Endothelial cell of umbilical vein (primary cell): Measurements from ENCODE around the gene SRRM4. TPM values are rescaled to one million over a fixed set of nuclear protein-coding genes. Genes with fewer than 3 reads are reported as not detected.

ENCODE experiments used
- BruUV-seq: library from RNA; stranded (reverse); fragments of 400-500 nt; replicated peaks from 2 replicates; lab custom pipeline; 2021; lab: Mats Ljungman, UMichigan
- CTCF ChIA-PET: fragments of 300-600, 350-600 bp; sonication (Branson Sonifier 250); formaldehyde crosslinking; loops from one replicate; lab custom pipeline; 2021; ENCODE audit warnings: antibody characterized with exemption, inconsistent platforms; lab: Charles Lee
- POLR2A ChIA-PET: fragments of 300-600, 350-600 bp; sonication (Branson Sonifier 250); formaldehyde crosslinking; loops from one replicate; lab custom pipeline; 2021; ENCODE audit warnings: antibody characterized with exemption, inconsistent platforms; lab: Charles Lee
- DNase-seq: peaks from one replicate; pipeline ENCODE4 v3.0.0-alpha.2; 2011; ENCODE audit warnings: low read depth, low spot score
- FAIRE-seq: peaks from 2 replicates; lab custom pipeline; 2011; peaks lifted over from hg19 to GRCh38; lab: Jason Lieb, UNC
- H2AFZ ChIP-seq: 2 replicates; pipeline ENCODE4 v1.6.0; 2012; ENCODE audit warnings: low read depth, low read length, control low read depth, inconsistent platforms
- H3K27ac ChIP-seq: 2 replicates; pipeline ENCODE4 v1.5.1; 2011; ENCODE audit warnings: low read depth, mild to moderate bottlenecking, control low read depth, low read length, moderate library complexity; ENCODE audit not compliant: insufficient read depth
- H3K27me3 ChIP-seq, 2 experiments: 2 replicates each; pipeline versions ENCODE4 v1.6.0 to v1.6.1; 2011; ENCODE audit warnings: low read length in 2 of 2, mixed read lengths in 1 of 2; ENCODE audit not compliant: control insufficient read depth in 2 of 2, insufficient read depth in 2 of 2
- H3K36me3 ChIP-seq, 2 experiments: 2 replicates in 1 of 2; 3 replicates in 1 of 2; pipeline ENCODE4 v1.5.1; 2011; ENCODE audit warnings: low read length in 2 of 2, mild to moderate bottlenecking in 1 of 2, moderate library complexity in 1 of 2; ENCODE audit not compliant: control insufficient read depth in 2 of 2, insufficient read depth in 2 of 2; ENCODE audit errors: extremely low read depth in 1 of 2
- H3K4me1 ChIP-seq: 3 replicates; pipeline ENCODE4 v1.5.1; 2011; ENCODE audit warnings: mild to moderate bottlenecking, low read length; ENCODE audit not compliant: control insufficient read depth, insufficient read depth; ENCODE audit errors: extremely low read depth
- H3K4me2 ChIP-seq: 2 replicates; pipeline ENCODE4 v1.6.1; 2011; ENCODE audit warnings: low read length, control low read depth, mixed read lengths; ENCODE audit not compliant: insufficient read depth
- H3K4me3 ChIP-seq, 3 experiments: fragments of 200-600 bp in 1 of 3; sonication (generic), shearing (Covaris generic) in 1 of 3; replicated peaks in 1 of 3; 2 replicates each; pipeline ENCODE4 v1.5.1; 2011 to 2016; ENCODE audit warnings: control low read depth in 3 of 3, low read length in 3 of 3, mild to moderate bottlenecking in 2 of 3, inconsistent platforms in 1 of 3, low read depth in 1 of 3, moderate library complexity in 1 of 3; ENCODE audit not compliant: insufficient read depth in 1 of 3
- H3K79me2 ChIP-seq: 2 replicates; pipeline ENCODE4 v1.6.0; 2012; ENCODE audit warnings: low read length, inconsistent platforms; ENCODE audit not compliant: control insufficient read depth, insufficient read depth
- H3K9ac ChIP-seq: replicated peaks from 2 replicates; pipeline ENCODE3; 2011; ENCODE audit warnings: low read length, control low read depth; ENCODE audit not compliant: insufficient read depth; ENCODE audit errors: extremely low read depth
- H3K9me1 ChIP-seq: replicated peaks from 3 replicates; pipeline ENCODE4 v1.6.0; 2011; ENCODE audit warnings: mild to moderate bottlenecking, low read length; ENCODE audit not compliant: control insufficient read depth, insufficient read depth; ENCODE audit errors: extremely low read depth
- H3K9me3 ChIP-seq: replicated peaks from 2 replicates; pipeline ENCODE4 v1.5.1; 2012; ENCODE audit warnings: low read length, inconsistent platforms; ENCODE audit not compliant: control insufficient read depth, insufficient read depth
- H4K20me1 ChIP-seq: replicated peaks from 2 replicates; pipeline ENCODE3; 2011; ENCODE audit warnings: mild to moderate bottlenecking, low read length; ENCODE audit not compliant: control insufficient read depth, insufficient read depth; ENCODE audit errors: extremely low read depth
- CTCF ChIP-seq, 2 donors: IDR thresholded peaks; 1 replicate in 1 of 2; 2 replicates in 1 of 2; pipeline ENCODE4 v1.5.1; 2011; ENCODE audit warnings: low read length in 2 of 2, mild to moderate bottlenecking in 2 of 2, moderate library complexity in 2 of 2, control low read depth in 1 of 2, inconsistent platforms in 1 of 2, low read depth in 1 of 2; ENCODE audit not compliant: insufficient read depth in 1 of 2; ENCODE audit errors: extremely low read depth in 1 of 2
- EZH2 ChIP-seq: IDR thresholded peaks from 2 replicates; pipeline ENCODE4 v1.6.1; 2012; ENCODE audit warnings: borderline replicate concordance, low read depth, mild to moderate bottlenecking, moderate library complexity, low read length, inconsistent platforms; ENCODE audit not compliant: severe bottlenecking
- FOS ChIP-seq: IDR thresholded peaks from 2 replicates; pipeline ENCODE4 v1.6.1; 2011; ENCODE audit warnings: mild to moderate bottlenecking, low read length, moderate library complexity, borderline replicate concordance; ENCODE audit not compliant: insufficient read depth
- GATA2 ChIP-seq: IDR thresholded peaks from 2 replicates; pipeline ENCODE4 v1.7.0; 2011; ENCODE audit warnings: low read depth, mild to moderate bottlenecking, moderate library complexity, mixed read lengths, low read length; ENCODE audit not compliant: insufficient read length, insufficient read depth
- JUN ChIP-seq: IDR thresholded peaks from 2 replicates; pipeline ENCODE4 v1.6.1; 2011; ENCODE audit warnings: borderline replicate concordance, low read depth; ENCODE audit not compliant: insufficient read length, insufficient read depth
- MAX ChIP-seq: IDR thresholded peaks from 2 replicates; pipeline ENCODE4 v1.6.1; 2011; ENCODE audit not compliant: insufficient read depth, insufficient read length
- MYC ChIP-seq: IDR thresholded peaks from one replicate; pipeline ENCODE4 v1.6.1; 2011; ENCODE audit warnings: mild to moderate bottlenecking, low read depth, low read length
- POLR2A ChIP-seq: IDR thresholded peaks from 2 replicates; pipeline ENCODE4 v1.6.1; 2012; ENCODE audit warnings: low read depth, mild to moderate bottlenecking, control low read depth, low read length
- POLR2AphosphoS5 ChIP-seq: IDR thresholded peaks from 2 replicates; pipeline ENCODE4 v1.6.1; 2012; ENCODE audit warnings: low read depth, mild to moderate bottlenecking, control low read depth, low read length, moderate library complexity; ENCODE audit not compliant: insufficient read depth
- dilution Hi-C: fragments of 300-500 bp; cut with MboI; formaldehyde crosslinking; loops from one replicate; pipeline ENCODE4 v1.15.0; 2019; ENCODE audit warnings: low sequenced_read_pairs; ENCODE audit not compliant: extremely low pct_ligation_motif_present
- intact Hi-C: fragments of 100-400 bp; cut with micrococcal nuclease; formaldehyde crosslinking; loops from one replicate; pipeline ENCODE4 v1.10.0; 2022
- polyA plus RNA-seq, 4 experiments: library from polyadenylated mRNA; depleted of rRNA in 3 of 4; stranded (reverse) in 3 of 4; unstranded in 1 of 4; fragments of >200 nt; gene quantifications; 2 replicates each; pipeline versions ENCODE4 v1.2.1 to v1.2.3, GENCODE V29; 2011 to 2012; ENCODE audit warnings: missing spikeins in 1 of 4
- total RNA-seq: library from RNA; stranded (reverse); gene quantifications from 2 replicates; pipeline ENCODE4 v1.2.3, GENCODE V29; 2021

The SRRM4 gene
- total and polyA plus RNA-seq, 2 donors (not counting 3 experiments of a cell fraction or from before 2014, with no cell fraction given): not detected

- Histone ChIP-seq H3K36me3 (no peaks in the 10 kb centered on the region), H3K27me3 (no peaks in the 10 kb centered on the region), H3K79me2 (no peaks in the 10 kb centered on the region), H3K4me1 (no peaks in the 10 kb centered on the region), H3K27ac (no peak overlapping the region), H3K9me1 (no peaks in the 10 kb centered on the region), H3K9me3 (no peaks in the 10 kb centered on the region), H3K9ac (no peak overlapping the region), H3K4me3 (no peak overlapping the region), H3K4me2 (no peak overlapping the region), H2AFZ (no peak overlapping the region), H4K20me1 (no peaks in the 10 kb centered on the region)
- POLR2A ChIA-PET: no interaction called here
- no peak for TF ChIP-seq POLR2AphosphoS5
- peak; percentile 60 to 73 for TF ChIP-seq CTCF (IDR thresholded peaks at IDR 0.05; ENCODE audit: extremely low read depth in 1 of 2, insufficient read depth in 1 of 2, low read depth in 1 of 2, low read length in 2 of 2)
- no TSS peak for BruUV-seq
- peak; percentile 29 for DNase-seq
- CTCF ChIA-PET: interaction anchor here (0.6 to 2.5 kb wide), 7 partner anchors 9 to 756 kb away, joined by 3 to 27 read pairs (median 4); no protein-coding TSS in a partner anchor
- dilution Hi-C loops: no loop called here
- intact Hi-C loops: loop anchor here (1.0 kb wide), 2 partner anchors 433 to 575 kb away; no protein-coding TSS in a partner anchor
- FAIRE-seq: peak; percentile 12
Observed at GRCh38 chr12:118979763-118980406, 1.5 kb upstream of the SRRM4 start.

- DNase-seq (no peak), FAIRE-seq (no peak)
- no peaks in the 10 kb centered on the region for H3K9me3 ChIP-seq
- no peaks in the 10 kb centered on the region for H3K27me3 ChIP-seq
- H2AFZ ChIP-seq: no peak overlapping the region
- no peak overlapping the region for H3K4me2 ChIP-seq
- no peaks in the 10 kb centered on the region for H3K79me2 ChIP-seq
- POLR2A ChIA-PET: no interaction called here
- no peaks in the 10 kb centered on the region for H3K9me1 ChIP-seq
- no peaks in the 10 kb centered on the region for H3K36me3 ChIP-seq
- CTCF ChIA-PET: interaction anchor here (0.6 kb wide), 1 partner anchor 633 kb away, joined by 4 read pairs; no protein-coding TSS in a partner anchor
- intact Hi-C loops (no loop called here), dilution Hi-C loops (no loop called here)
- no peak overlapping the region for H3K9ac ChIP-seq
- TF ChIP-seq MYC: no peak
- no peak for TF ChIP-seq GATA2
- no peak for TF ChIP-seq FOS
- no peak for TF ChIP-seq CTCF (IDR thresholded peaks at IDR 0.05; ENCODE audit: extremely low read depth in 1 of 2, insufficient read depth in 1 of 2, low read depth in 1 of 2, low read length in 2 of 2)
- no peak for TF ChIP-seq MAX
- TF ChIP-seq EZH2: no peak
- no peak for TF ChIP-seq POLR2A
- no peak for TF ChIP-seq JUN
- TF ChIP-seq POLR2AphosphoS5: no peak
- no peak overlapping the region for H3K4me3 ChIP-seq
- no TSS peak for BruUV-seq
- H4K20me1 ChIP-seq: no peaks in the 10 kb centered on the region
- H3K27ac ChIP-seq: no peak overlapping the region
- no peaks in the 10 kb centered on the region for H3K4me1 ChIP-seq
Observed at GRCh38 chr12:118980407-118981014, 830 bp upstream of the SRRM4 start.
